ENCODE measurements around the gene POU2F2.

- TF ChIP-seq CTCF (IDR thresholded peaks at IDR 0.05), result no peak
- TF ChIP-seq POLR2A (IDR thresholded peaks at IDR 0.05), result no peak
These were observed 94.6 kb downstream of the POU2F2 start for GRCh38 chr19:42037649-42038048.
